Nephron progenitor cell (in vitro differentiated cells): ENCODE measurements around the gene USP36.
A peak's percentile ranks its signal among the peaks of the same experiment; 100 is the strongest.
"Not testable (repeated sequence)": the region's sequence is repeated elsewhere in the genome, so short reads cannot be mapped to it uniquely, and the experiment has no call there.

Experiments used
- DNase-seq: peaks from one replicate; pipeline ENCODE4 v3.0.0; 2021
- H3K27ac Mint-ChIP-seq: 2 replicates; pipeline ENCODE4 v1.8.0; 2021; ENCODE audit warnings: mild to moderate bottlenecking, moderate library complexity, mixed read lengths
- H3K27me3 Mint-ChIP-seq: 2 replicates; pipeline ENCODE4 v1.8.0; 2021; ENCODE audit warnings: mild to moderate bottlenecking, low read depth, mixed read lengths; ENCODE audit not compliant: poor library complexity
- H3K36me3 Mint-ChIP-seq: 2 replicates; pipeline ENCODE4 v1.8.0; 2021; ENCODE audit warnings: low read depth, mixed read lengths
- H3K4me1 Mint-ChIP-seq: 2 replicates; pipeline ENCODE4 v1.8.0; 2021; ENCODE audit warnings: mixed read lengths
- H3K4me3 Mint-ChIP-seq: 2 replicates; pipeline ENCODE4 v1.8.0; 2021; ENCODE audit warnings: mild to moderate bottlenecking, moderate library complexity, mixed read lengths
- H3K9me3 Mint-ChIP-seq: 2 replicates; pipeline ENCODE4 v1.8.0; 2021; ENCODE audit warnings: mild to moderate bottlenecking, moderate library complexity, mixed read lengths
- TF ChIP-seq, protein P1 (sequence below): fragments of 200-600 bp; sonication (generic); IDR thresholded peaks from 2 replicates; pipeline ENCODE4 v1.5.0; 2021; ENCODE audit warnings: antibody characterized with exemption

USP36 gene

DNA sequence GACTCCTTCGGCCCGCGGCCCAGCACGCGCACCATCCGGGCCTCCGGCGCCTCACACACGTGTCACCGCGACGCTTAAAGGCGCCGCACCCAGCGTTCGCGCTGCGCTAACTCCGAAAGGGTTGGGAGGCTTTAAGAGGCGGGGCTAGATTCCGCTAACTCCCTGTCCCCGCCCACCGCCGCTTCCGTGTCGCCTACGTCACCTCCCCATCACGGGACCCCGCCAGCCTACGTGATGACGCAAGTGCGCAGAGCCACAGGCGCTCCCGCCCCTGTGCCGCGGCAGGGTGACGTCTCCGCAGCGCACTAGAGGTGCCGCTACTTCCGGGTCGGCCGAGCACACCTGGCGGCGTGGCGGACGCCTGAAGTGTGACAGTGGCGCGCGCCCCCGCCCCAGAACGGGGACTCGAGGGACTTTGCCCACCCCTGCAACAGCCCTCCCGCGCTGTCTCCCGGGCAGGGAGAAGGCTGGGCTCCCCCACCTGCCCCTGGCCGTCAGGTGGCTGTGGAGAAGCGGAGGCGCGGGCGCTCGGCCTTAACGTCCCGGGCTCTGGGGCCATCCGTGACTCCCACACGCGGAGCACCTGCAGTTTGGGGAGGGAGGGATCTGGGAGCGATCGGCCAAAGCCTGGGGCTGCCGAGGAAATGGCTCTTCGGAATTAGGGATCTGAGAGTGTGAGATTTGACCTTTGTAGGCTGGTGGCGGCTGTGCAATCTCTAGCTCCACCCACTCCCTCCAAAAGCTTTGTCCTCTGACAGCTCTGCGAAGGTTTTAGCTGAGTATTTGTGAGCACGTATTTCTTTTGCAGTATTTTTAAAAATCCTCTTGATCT lies at the start of gene USP36:
TSS of gene USP36 (minus strand) at position 35 of the 832 bp plus-strand sequence. CDS start 4,451 bp downstream, outside the sequence.
- no peaks in the 10 kb centered on the region for H3K9me3 Mint-ChIP-seq
- peaks cover 26% of the 10 kb centered on the region for H3K4me1 Mint-ChIP-seq
- H3K36me3 Mint-ChIP-seq = peaks cover 19% of the 10 kb centered on the region
- H3K4me3 Mint-ChIP-seq = peak within 1 kb of the TSS; percentile 92
- H3K27me3 Mint-ChIP-seq = peaks cover 6% of the 10 kb centered on the region
- peak within 1 kb of the TSS; percentile 89 for H3K27ac Mint-ChIP-seq
- peak; percentile 99 for DNase-seq
- TF ChIP-seq, protein P1, sequence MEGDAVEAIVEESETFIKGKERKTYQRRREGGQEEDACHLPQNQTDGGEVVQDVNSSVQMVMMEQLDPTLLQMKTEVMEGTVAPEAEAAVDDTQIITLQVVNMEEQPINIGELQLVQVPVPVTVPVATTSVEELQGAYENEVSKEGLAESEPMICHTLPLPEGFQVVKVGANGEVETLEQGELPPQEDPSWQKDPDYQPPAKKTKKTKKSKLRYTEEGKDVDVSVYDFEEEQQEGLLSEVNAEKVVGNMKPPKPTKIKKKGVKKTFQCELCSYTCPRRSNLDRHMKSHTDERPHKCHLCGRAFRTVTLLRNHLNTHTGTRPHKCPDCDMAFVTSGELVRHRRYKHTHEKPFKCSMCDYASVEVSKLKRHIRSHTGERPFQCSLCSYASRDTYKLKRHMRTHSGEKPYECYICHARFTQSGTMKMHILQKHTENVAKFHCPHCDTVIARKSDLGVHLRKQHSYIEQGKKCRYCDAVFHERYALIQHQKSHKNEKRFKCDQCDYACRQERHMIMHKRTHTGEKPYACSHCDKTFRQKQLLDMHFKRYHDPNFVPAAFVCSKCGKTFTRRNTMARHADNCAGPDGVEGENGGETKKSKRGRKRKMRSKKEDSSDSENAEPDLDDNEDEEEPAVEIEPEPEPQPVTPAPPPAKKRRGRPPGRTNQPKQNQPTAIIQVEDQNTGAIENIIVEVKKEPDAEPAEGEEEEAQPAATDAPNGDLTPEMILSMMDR = no peak

DNA sequence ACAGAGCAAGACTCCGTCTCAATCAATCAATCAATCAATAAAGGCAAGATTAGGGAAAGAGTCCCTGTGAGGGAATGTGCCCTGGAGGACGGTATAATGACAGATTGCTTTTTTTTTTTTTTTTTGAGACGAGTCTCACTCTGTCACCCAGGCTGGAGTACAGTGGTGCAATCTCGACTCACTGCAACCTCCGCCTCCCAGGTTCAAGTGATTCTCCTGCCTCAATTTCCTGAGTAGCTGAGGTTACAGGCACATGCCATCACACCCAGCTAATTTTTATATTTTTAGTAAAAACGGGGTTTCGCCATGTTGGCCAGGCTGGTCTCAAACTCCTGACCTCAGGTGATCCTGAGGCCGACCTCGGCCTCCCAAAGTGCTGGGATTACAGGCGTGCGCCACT lies 49.5 kb upstream of the USP36 start:
- H3K36me3 Mint-ChIP-seq, H3K27ac Mint-ChIP-seq, H3K9me3 Mint-ChIP-seq, DNase-seq, H3K27me3 Mint-ChIP-seq, H3K4me3 Mint-ChIP-seq: not testable (repeated sequence)
- H3K4me1 Mint-ChIP-seq = peaks cover 60% of the 10 kb centered on the region

DNA sequence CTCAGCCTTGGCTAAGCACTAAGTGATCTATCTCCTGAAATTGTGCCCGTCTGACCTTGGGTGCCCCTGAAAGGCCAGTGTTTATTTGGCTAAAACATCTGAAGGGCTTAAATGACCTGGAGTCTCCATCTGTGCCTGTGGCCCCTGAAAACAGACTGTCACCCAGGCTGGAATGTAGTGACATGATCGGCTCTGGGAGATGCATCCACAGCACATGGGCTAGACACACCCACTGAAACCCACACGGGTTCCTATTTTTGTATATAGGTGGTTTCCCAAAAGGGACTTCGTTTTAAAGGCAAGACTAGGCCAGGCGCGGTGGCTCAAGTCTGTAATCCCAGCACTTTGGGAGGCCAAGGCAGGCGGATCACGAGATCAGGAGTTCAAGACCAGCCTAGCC lies 48.9 kb upstream of the USP36 start:
- no peak for DNase-seq
- peaks cover 64% of the 10 kb centered on the region for H3K4me1 Mint-ChIP-seq
- H3K27me3 Mint-ChIP-seq = peaks cover 3% of the 10 kb centered on the region
- TF ChIP-seq, protein P1 = no peak
- H3K36me3 Mint-ChIP-seq = peaks cover 8% of the 10 kb centered on the region
- H3K9me3 Mint-ChIP-seq = no peaks in the 10 kb centered on the region
- H3K27ac Mint-ChIP-seq = no peak overlapping the region
- H3K4me3 Mint-ChIP-seq = no peak overlapping the region

DNA sequence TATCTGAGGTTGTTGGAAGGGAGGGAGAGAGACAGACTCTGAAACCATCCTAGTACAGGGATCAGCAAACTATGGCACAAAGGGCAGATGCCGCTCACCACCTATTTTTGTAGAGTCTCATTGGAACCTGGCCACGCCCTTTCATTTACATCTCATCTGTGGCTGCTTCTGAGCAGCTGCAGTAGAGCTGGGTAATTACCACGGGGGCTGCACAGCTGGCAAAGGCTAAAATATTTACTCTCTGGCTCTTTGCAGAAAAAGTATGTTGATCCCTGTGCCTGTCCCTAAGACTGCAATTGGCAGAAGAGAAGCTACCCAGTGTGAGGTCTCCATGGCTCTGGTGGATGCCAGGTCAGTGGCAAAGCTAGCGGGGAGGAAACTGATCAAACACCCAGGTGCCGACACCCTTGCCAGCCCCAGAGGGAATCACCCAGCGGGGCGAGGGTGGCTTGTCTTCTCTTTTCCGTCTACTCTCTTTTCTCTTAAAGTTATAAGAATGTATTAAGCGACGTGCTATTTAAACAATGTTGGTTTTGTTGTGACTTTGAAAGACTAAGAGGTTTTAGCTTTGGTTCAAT lies 48.4 kb upstream of the USP36 start:
- Mint-ChIP-seq H3K27ac (no peak overlapping the region), H3K27me3 (peaks cover 3% of the 10 kb centered on the region), H3K4me3 (no peak overlapping the region), H3K9me3 (no peaks in the 10 kb centered on the region), H3K36me3 (peaks cover 8% of the 10 kb centered on the region), H3K4me1 (peaks cover 69% of the 10 kb centered on the region)
- TF ChIP-seq, protein P1 = no peak
- no peak for DNase-seq

DNA sequence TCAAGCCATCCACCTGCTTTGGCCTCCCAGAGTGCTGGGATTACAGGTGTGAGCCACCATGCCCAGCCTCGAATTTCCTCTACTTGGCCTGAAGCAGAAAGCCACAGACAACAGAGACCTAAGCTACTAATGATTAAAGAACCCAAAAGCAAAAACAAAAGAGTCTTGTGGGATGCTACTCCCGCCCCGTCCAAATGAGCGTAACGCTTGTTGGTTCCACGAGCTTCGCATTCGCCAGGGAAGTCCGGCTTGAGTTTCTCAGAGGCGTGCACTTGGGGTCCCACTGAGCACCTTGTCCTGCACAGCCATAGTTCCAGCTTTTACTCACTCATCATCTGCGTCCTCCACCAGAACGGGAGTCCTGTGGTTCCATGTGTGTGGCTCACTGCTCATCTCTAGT lies 46.3 kb upstream of the USP36 start:
- TF ChIP-seq, protein P1 = no peak
- DNase-seq = no peak
- no peaks in the 10 kb centered on the region for H3K9me3 Mint-ChIP-seq
- no peaks in the 10 kb centered on the region for H3K27me3 Mint-ChIP-seq
- peaks cover 71% of the 10 kb centered on the region for H3K4me1 Mint-ChIP-seq
- no peak overlapping the region for H3K4me3 Mint-ChIP-seq
- peaks cover 8% of the 10 kb centered on the region for H3K36me3 Mint-ChIP-seq
- H3K27ac Mint-ChIP-seq = peak overlapping the region; percentile 51

DNA sequence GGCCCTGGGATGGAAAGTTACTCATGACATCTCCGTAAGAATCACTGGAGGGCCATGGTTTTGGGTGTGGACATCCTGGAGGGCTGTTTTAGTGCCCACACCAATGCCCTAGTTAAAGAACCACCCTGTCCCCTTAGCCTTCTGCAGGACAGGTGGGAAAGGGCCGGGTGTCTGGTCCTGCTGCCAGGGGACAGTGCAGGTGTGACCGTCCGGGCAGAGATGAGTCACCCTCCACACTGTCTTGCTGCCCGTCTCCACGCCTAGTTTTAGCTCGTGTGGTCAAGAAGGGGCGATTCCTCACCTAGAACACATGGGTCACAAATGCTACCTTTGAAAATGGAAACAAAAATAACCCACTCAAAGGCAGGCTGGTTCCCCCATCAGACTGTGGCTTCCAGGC lies 45.3 kb upstream of the USP36 start:
- no peaks in the 10 kb centered on the region for H3K9me3 Mint-ChIP-seq
- no peaks in the 10 kb centered on the region for H3K27me3 Mint-ChIP-seq
- peak overlapping the region; percentile 39 for H3K4me3 Mint-ChIP-seq
- peaks cover 8% of the 10 kb centered on the region for H3K36me3 Mint-ChIP-seq
- no peak overlapping the region for H3K27ac Mint-ChIP-seq
- no peak for DNase-seq
- H3K4me1 Mint-ChIP-seq = peaks cover 68% of the 10 kb centered on the region
- TF ChIP-seq, protein P1 = no peak
